A549 (cell line): ENCODE data around the gene PARVB.

Experiments used
- BHLHE40 ChIP-seq: IDR thresholded peaks from 2 replicates; pipeline ENCODE4 v1.6.1; 2012; ENCODE audit warnings: low read depth, low read length, inconsistent platforms
- CHD2 ChIP-seq: fragments of 150-350 bp; IDR thresholded peaks from 2 replicates; pipeline ENCODE4 v1.6.1; 2014; ENCODE audit warnings: low read length; ENCODE audit not compliant: partially characterized antibody
- TP53 ChIP-seq: fragments of 250-450 bp; sonication (Bioruptor Pico); IDR thresholded peaks from 2 replicates; pipeline ENCODE4 v1.5.0; 2021; ENCODE audit warnings: mild to moderate bottlenecking, moderate library complexity
- TF ChIP-seq, protein P1 (sequence below): fragments of >200 bp; sonication (Bioruptor Twin); formaldehyde crosslinking; IDR thresholded peaks from 3 replicates; pipeline ENCODE4 v1.5.1; 2016

DNA sequence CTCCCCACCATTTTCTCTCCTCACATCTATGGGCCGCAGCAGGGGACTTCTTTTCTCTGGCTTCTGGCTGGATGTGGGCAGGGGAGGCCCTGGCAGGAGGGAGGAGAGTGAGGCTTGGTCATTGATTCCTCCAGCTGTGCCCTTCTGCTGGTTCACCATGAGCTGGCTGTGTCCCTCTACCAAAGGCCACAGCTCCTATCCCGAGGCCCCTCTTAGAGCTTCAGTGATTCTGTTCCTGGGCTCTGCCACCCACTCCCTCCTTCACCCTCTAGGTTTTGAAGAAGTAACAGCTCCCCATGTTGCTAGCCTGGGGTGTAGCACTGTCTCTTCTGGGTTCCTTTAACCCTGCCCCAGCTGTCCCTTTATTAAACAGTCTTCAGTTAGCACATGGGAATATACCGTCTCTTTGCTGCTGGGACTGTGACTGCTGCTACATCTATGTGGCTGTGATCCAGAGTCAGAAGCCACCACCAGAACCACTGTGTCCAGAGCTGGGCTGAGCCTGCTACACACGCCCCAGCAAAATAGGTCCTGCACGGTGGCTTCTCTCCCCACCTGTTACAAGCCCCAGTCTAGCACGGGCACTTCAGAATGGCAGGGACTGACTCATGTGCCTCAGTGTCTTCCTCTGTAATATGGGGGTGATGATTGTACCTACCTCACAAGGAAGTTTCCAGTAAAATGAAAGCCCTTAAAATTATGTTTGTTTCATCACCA is 156.0 kb downstream of the PARVB start:
- TF ChIP-seq, protein P1, sequence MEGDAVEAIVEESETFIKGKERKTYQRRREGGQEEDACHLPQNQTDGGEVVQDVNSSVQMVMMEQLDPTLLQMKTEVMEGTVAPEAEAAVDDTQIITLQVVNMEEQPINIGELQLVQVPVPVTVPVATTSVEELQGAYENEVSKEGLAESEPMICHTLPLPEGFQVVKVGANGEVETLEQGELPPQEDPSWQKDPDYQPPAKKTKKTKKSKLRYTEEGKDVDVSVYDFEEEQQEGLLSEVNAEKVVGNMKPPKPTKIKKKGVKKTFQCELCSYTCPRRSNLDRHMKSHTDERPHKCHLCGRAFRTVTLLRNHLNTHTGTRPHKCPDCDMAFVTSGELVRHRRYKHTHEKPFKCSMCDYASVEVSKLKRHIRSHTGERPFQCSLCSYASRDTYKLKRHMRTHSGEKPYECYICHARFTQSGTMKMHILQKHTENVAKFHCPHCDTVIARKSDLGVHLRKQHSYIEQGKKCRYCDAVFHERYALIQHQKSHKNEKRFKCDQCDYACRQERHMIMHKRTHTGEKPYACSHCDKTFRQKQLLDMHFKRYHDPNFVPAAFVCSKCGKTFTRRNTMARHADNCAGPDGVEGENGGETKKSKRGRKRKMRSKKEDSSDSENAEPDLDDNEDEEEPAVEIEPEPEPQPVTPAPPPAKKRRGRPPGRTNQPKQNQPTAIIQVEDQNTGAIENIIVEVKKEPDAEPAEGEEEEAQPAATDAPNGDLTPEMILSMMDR = no peak
- no peak for TF ChIP-seq TP53
- TF ChIP-seq BHLHE40 = no peak
- no peak for TF ChIP-seq CHD2
